WTC11 (cell line): ENCODE measurements around the gene PTPRK.

ENCODE experiments used
- CREM ChIP-seq: sonication (generic); formaldehyde crosslinking; IDR thresholded peaks from 2 replicates; pipeline ENCODE4 v1.8.1; 2022; ENCODE audit warnings: mild to moderate bottlenecking, missing genetic modification reagents, moderate library complexity
- ESRRA ChIP-seq: sonication (generic); formaldehyde crosslinking; IDR thresholded peaks from 2 replicates; pipeline ENCODE4 v1.8.1; 2022; ENCODE audit warnings: mild to moderate bottlenecking, missing genetic modification reagents, borderline replicate concordance
- MXD4 ChIP-seq: fragments of 250-450 bp; sonication (Bioruptor Pico); IDR thresholded peaks from 2 replicates; pipeline ENCODE4 v1.8.0; 2021; ENCODE audit warnings: mild to moderate bottlenecking, moderate library complexity, borderline replicate concordance
- NFATC4 ChIP-seq: fragments of 250-450 bp; sonication (Bioruptor Pico); IDR thresholded peaks from 2 replicates; pipeline ENCODE4 v1.9.0; 2021; ENCODE audit warnings: mild to moderate bottlenecking
- SP1 ChIP-seq: sonication (generic); formaldehyde crosslinking; conservative IDR thresholded peaks from 2 replicates; pipeline ENCODE4 v1.8.1; 2022; ENCODE audit warnings: missing genetic modification reagents
- TF ChIP-seq, protein P1 (sequence below): fragments of 250-450 bp; sonication (Bioruptor Pico); IDR thresholded peaks from 2 replicates; pipeline ENCODE4 v1.9.0; 2021; ENCODE audit warnings: moderate library complexity, mild to moderate bottlenecking, inconsistent platforms, borderline replicate concordance
- TF ChIP-seq, protein P2 (sequence below): fragments of 200-600 bp; IDR thresholded peaks from 2 replicates; pipeline ENCODE4 v1.8.0; 2022; ENCODE audit warnings: antibody characterized with exemption
- TF ChIP-seq, protein P3 (sequence below): sonication (generic); formaldehyde crosslinking; IDR thresholded peaks from 2 replicates; pipeline ENCODE4 v1.8.0; 2022; ENCODE audit warnings: mild to moderate bottlenecking, missing genetic modification reagents
- TF ChIP-seq, protein P4 (sequence below): sonication (generic); formaldehyde crosslinking; IDR thresholded peaks from 2 replicates; pipeline ENCODE4 v1.8.0; 2022; ENCODE audit warnings: mild to moderate bottlenecking, missing genetic modification reagents

DNA sequence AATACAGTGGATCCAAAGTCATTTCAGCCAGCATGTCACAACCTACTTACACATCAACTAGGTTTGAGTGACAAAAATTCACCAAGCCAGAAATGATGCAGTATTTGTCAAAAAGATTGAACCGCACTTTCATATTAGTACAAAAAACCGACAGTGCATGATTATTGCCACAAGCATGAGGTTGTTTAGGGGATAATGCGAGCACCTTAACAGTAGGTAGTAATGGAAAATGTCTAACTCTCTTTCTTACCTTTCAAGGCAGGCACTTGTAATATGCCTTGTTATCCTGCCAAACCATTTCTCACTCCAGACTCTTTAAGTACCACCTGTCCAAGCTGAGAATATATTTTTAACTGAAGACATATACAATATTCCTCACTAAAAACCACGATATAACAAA is 349.2 kb downstream of the PTPRK start:
- TF ChIP-seq, protein P1, sequence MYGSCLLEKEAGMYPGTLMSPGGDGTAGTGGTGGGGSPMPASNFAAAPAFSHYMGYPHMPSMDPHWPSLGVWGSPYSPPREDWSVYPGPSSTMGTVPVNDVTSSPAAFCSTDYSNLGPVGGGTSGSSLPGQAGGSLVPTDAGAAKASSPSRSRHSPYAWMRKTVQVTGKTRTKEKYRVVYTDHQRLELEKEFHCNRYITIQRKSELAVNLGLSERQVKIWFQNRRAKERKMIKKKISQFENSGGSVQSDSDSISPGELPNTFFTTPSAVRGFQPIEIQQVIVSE (CRISPR knock-in tag): no peak
- TF ChIP-seq, protein P2, sequence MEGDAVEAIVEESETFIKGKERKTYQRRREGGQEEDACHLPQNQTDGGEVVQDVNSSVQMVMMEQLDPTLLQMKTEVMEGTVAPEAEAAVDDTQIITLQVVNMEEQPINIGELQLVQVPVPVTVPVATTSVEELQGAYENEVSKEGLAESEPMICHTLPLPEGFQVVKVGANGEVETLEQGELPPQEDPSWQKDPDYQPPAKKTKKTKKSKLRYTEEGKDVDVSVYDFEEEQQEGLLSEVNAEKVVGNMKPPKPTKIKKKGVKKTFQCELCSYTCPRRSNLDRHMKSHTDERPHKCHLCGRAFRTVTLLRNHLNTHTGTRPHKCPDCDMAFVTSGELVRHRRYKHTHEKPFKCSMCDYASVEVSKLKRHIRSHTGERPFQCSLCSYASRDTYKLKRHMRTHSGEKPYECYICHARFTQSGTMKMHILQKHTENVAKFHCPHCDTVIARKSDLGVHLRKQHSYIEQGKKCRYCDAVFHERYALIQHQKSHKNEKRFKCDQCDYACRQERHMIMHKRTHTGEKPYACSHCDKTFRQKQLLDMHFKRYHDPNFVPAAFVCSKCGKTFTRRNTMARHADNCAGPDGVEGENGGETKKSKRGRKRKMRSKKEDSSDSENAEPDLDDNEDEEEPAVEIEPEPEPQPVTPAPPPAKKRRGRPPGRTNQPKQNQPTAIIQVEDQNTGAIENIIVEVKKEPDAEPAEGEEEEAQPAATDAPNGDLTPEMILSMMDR: no peak
- TF ChIP-seq, protein P3, sequence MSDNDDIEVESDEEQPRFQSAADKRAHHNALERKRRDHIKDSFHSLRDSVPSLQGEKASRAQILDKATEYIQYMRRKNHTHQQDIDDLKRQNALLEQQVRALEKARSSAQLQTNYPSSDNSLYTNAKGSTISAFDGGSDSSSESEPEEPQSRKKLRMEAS: no peak
- no peak for TF ChIP-seq SP1 (CRISPR knock-in tag)
- TF ChIP-seq, protein P4, sequence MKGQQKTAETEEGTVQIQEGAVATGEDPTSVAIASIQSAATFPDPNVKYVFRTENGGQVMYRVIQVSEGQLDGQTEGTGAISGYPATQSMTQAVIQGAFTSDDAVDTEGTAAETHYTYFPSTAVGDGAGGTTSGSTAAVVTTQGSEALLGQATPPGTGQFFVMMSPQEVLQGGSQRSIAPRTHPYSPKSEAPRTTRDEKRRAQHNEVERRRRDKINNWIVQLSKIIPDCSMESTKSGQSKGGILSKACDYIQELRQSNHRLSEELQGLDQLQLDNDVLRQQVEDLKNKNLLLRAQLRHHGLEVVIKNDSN (CRISPR knock-in tag): no peak
- TF ChIP-seq MXD4 (CRISPR knock-in tag): no peak
- TF ChIP-seq CREM (CRISPR knock-in tag): no peak
- no peak for TF ChIP-seq ESRRA (CRISPR knock-in tag)
- TF ChIP-seq NFATC4 (CRISPR knock-in tag): no peak
